GM12874 (cell line): ENCODE results near the gene STYXL1.

ENCODE experiments used
- TF ChIP-seq, protein P1 (sequence below): IDR thresholded peaks from 2 replicates; pipeline ENCODE4 v1.5.1; 2011; ENCODE audit warnings: low read depth, mild to moderate bottlenecking, control low read depth, low read length, moderate library complexity; ENCODE audit not compliant: insufficient read depth

The STYXL1 gene

DNA sequence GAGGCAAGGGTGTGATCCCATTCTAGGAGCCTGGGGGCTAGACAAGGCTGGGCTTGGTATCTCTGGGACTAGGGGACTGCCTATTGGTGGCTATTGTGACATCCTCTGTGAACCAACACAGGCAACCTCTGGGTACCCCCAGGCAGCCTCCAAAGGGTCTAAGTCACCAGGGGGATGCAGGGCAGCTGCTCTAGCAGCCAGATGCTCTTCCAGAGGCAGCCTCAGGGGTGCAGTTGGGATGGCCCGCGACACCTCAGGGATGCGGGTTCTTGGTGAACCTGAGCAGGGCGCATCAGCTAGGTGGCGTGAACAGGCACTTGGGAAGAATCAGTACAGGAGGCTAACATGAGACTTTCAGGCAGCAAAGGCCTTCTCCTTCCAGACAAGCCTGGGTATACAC lies 51.8 kb downstream of the STYXL1 start:
- TF ChIP-seq, protein P1, sequence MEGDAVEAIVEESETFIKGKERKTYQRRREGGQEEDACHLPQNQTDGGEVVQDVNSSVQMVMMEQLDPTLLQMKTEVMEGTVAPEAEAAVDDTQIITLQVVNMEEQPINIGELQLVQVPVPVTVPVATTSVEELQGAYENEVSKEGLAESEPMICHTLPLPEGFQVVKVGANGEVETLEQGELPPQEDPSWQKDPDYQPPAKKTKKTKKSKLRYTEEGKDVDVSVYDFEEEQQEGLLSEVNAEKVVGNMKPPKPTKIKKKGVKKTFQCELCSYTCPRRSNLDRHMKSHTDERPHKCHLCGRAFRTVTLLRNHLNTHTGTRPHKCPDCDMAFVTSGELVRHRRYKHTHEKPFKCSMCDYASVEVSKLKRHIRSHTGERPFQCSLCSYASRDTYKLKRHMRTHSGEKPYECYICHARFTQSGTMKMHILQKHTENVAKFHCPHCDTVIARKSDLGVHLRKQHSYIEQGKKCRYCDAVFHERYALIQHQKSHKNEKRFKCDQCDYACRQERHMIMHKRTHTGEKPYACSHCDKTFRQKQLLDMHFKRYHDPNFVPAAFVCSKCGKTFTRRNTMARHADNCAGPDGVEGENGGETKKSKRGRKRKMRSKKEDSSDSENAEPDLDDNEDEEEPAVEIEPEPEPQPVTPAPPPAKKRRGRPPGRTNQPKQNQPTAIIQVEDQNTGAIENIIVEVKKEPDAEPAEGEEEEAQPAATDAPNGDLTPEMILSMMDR = no peak

DNA sequence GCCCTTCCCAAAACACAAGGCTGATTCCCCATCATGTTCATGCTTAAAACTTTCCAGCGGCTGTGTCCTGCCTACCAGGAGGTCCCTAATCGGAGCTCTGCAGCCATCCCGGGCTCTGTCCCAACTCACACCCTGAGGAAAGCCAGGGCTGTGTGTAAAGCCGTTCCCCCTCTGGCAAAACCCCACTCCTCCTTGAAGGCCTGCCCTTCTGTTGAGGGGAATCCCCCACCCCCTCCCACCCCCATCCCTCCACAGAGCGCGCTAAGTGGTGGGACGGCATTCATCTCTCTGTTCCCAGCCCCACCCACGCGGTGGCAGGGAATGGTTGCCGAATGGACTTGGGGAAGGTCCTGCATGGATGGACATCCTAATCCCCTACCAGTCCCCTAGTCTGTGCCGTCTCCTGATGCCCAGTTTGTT lies 52.7 kb downstream of the STYXL1 start:
- TF ChIP-seq, protein P1 = no peak

DNA sequence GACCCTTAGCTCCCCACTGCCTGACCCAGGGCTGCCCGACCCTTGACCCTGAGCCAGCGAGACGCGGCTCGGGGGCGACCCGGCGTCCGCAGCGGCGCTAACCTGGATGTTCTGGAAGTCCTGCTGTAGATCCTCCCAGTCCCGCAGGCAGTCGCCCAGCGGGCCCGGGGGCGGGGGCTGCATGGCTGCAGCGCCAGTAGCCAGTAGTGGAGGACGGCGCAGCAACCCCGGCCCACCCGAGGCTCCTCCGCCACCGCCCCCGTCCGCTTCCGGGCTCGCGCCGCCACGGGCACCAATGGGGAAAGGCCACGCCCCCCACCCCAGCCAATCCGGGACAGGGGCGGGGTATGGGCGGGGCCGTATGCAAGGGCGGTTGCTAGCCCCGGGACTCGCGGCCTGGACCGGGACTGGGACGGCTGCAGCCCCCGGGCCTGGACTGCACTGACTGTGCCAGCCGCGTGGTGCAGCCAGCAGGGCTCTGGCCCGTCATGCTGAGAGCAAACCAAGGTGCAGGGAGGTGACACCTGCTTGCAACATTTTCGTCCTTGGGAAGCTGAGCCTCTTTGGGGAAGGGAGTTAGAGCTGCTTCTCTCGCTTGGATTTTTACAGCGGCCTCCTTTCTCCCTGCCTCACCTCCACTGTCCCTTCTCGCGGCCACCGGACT lies 53.3 kb downstream of the STYXL1 start, which contains the start of gene TMEM120A:
TMEM120A (minus strand) TSS at position 208 of the 664 bp plus-strand sequence; CDS start at position 183, 25 bp downstream.
- TF ChIP-seq, protein P1 = 0 out of 2 replicates have a peak, but pooled peaks have one; percentile 2

DNA sequence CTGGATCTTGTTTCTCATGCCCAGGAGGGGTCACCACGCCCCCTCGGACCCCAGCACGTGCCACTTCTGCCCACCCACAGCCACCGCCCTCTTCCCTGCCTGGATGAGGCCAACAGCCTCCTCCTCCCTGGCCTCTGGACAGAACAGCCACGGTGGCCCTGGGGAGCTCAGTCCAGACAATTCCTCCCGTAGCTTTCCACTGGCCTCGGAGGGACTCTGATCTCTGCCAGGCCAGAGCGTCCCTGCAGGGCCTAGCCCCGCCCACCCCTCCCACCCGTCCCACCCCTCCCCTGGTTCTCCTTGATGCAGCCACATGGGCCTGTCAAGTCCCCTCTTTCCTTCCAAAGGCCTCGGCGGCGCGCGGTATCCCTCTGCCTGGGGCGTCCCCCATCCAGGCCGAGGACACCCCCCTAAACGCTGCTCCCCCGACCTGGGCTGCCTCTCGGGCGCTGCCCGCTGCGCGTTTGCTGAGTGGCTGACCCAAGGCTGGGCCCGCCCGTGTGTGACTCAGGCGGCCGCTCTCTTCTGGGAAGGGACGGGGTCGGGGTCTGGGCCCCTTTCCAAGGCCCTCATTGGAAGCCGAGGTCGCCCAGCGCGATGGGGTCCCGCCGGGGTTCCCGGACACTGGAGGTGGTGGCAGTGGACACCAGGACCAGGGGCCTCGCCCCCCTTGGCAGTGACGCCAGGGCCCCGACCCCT lies 54.0 kb downstream of the STYXL1 start:
- TF ChIP-seq, protein P1 = no peak

DNA sequence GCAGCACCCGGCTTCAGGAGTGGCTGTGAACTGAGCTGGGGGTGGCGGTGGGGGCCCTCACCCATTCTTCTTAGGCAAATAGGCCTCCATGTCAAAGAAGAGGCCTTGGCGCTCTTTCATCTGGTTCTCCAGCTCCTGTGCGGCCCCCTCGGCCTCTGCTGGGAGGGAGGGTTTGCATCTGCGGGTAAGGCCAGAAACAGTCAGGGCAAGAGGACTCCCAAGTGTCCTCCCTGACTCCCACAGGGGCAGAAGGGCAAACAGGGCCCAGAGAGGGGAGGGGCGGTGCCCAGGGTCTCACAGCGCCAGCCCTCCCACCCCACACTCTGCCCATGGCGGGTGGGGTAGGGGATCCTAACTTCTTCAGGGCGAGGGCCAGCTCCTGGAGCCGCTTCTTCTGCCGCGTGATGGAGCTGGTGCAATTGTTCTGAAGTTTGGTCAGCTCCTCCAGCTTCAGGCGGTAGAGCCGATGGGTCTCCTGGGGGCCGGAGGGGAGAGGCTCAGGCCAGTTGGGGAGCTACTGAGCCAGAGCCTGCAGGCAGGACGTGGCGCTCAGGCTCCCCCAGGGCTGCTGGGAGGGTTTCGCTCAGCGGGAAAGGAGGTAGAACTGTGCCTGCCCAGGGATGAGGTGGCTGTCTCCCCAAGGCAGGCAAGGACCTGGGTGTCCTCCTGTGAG lies 55.6 kb downstream of the STYXL1 start:
- TF ChIP-seq, protein P1 = no peak

DNA sequence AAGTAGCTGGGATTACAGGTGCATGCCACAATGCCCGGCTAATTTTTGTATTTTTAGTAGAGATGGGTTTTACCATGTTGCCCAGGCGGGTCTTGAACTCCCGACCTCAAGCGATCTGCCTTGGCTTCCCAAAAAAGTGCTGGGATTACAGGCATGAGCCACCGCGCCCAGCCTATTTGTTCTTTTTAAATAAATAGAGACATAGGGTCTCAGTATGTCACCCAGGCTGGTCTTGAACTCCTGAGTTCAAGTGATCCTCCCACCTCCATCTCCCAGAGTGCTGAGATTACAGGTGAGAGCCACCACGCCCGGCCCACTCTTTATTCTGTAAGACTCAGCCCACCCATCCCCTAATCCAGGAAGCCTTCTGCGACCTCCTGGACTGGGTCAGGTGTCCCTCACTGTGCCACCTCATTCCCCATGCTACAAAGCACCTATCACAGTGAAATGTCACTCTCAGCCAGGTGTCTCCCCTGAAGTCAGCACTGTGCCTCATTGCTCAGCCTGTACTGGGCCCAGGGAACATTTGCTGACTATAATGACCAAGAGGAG lies 56.2 kb downstream of the STYXL1 start:
- TF ChIP-seq, protein P1 = no peak
